K562 (cell line): ENCODE measurements around the gene ATP6V0E2. TPM values are rescaled to one million over a fixed set of nuclear protein-coding genes. Genes with fewer than 3 reads are reported as not detected.

ENCODE experiments used
- ARID3B ChIP-seq: fragments of 250-450 bp; sonication (Bioruptor Pico); IDR thresholded peaks from 2 replicates; pipeline ENCODE4 v1.4.0; 2020; ENCODE audit warnings: borderline replicate concordance
- BHLHE40 ChIP-seq: IDR thresholded peaks from 2 replicates; pipeline ENCODE4 v1.6.1; 2011; ENCODE audit warnings: low read length, improper control_type of control experiment
- CCAR2 ChIP-seq: fragments of 200-400 bp; formaldehyde crosslinking; IDR thresholded peaks from 2 replicates; pipeline ENCODE4 v1.6.1; 2017; ENCODE audit warnings: mild to moderate bottlenecking, low read depth, low read length
- CSDE1 ChIP-seq, 2 experiments: fragments of 450-650 bp; IDR thresholded peaks; 2 replicates each; pipeline ENCODE4 v1.6.1; 2016; ENCODE audit warnings: mild to moderate bottlenecking in 1 of 2
- DIDO1 ChIP-seq: fragments of 450-650 bp; IDR thresholded peaks from 2 replicates; pipeline ENCODE4 v1.6.1; 2016; ENCODE audit warnings: low read depth, missing biosample characterization, missing genetic modification characterization
- ELF4 ChIP-seq: fragments of 450-650 bp; formaldehyde crosslinking; IDR thresholded peaks from 2 replicates; pipeline ENCODE4 v1.4.0; 2022; ENCODE audit warnings: missing genetic modification characterization
- FIP1L1 ChIP-seq: fragments of 200-400 bp; formaldehyde crosslinking; IDR thresholded peaks from 2 replicates; pipeline ENCODE4 v1.6.1; 2018; ENCODE audit warnings: mild to moderate bottlenecking, low read depth, low read length; ENCODE audit not compliant: poor library complexity, severe bottlenecking
- FOS ChIP-seq: IDR thresholded peaks from 3 replicates; pipeline ENCODE4 v1.6.1; 2011; ENCODE audit not compliant: insufficient read length; ENCODE audit errors: extremely low read depth
- GABPA ChIP-seq: fragments of 200-800 bp; sonication (Bioruptor generic); conservative IDR thresholded peaks from 2 replicates; pipeline ENCODE4 v1.6.1; 2016; ENCODE audit warnings: low read depth, missing genetic modification characterization, missing compliant biosample characterization
- HMGXB4 ChIP-seq: sonication (generic); formaldehyde crosslinking; IDR thresholded peaks from 2 replicates; pipeline ENCODE4 v1.8.1; 2023; ENCODE audit warnings: mild to moderate bottlenecking, missing genetic modification reagents
- HOXB6 ChIP-seq: fragments of 250-450 bp; sonication (Bioruptor Pico); IDR thresholded peaks from 2 replicates; pipeline ENCODE4 v1.5.1; 2022; ENCODE audit warnings: mild to moderate bottlenecking, borderline replicate concordance
- ID3 ChIP-seq, 2 experiments: fragments of 250-450 bp in 1 of 2; fragments of 450-650 bp in 1 of 2; sonication (Bioruptor Pico) in 1 of 2; IDR thresholded peaks; 2 replicates each; pipeline versions ENCODE4 v1.6.1 to v1.8.0; 2016 to 2021; ENCODE audit warnings: mild to moderate bottlenecking in 2 of 2, moderate library complexity in 2 of 2, missing compliant biosample characterization in 1 of 2, missing genetic modification characterization in 1 of 2
- KDM1A ChIP-seq, 2 experiments: fragments of 450-650 bp; IDR thresholded peaks; 2 replicates each; pipeline ENCODE4 v1.6.1; 2016; ENCODE audit warnings: mild to moderate bottlenecking in 2 of 2
- NCOA1 ChIP-seq: fragments of 450-650 bp; IDR thresholded peaks from 2 replicates; pipeline ENCODE4 v1.6.1; 2016; ENCODE audit warnings: low read depth
- NONO ChIP-seq, 2 experiments: fragments of 200-400 bp in 1 of 2; fragments of 450-650 bp in 1 of 2; formaldehyde crosslinking in 1 of 2; IDR thresholded peaks; 2 replicates each; pipeline ENCODE4 v1.6.1; 2017; ENCODE audit warnings: low read depth in 2 of 2, mild to moderate bottlenecking in 2 of 2, moderate library complexity in 2 of 2, low read length in 1 of 2
- PHF20 ChIP-seq: fragments of 450-650 bp; IDR thresholded peaks from 2 replicates; pipeline ENCODE4 v1.6.1; 2018; ENCODE audit not compliant: partially characterized antibody
- POLR2AphosphoS5 ChIP-seq: IDR thresholded peaks from 2 replicates; pipeline ENCODE4 v1.6.1; 2011; ENCODE audit warnings: mild to moderate bottlenecking, low read depth, low read length, moderate library complexity; ENCODE audit not compliant: control insufficient read depth, insufficient read depth
- SIX5 ChIP-seq, 2 experiments: IDR thresholded peaks; 2 replicates each; pipeline ENCODE4 v1.6.1; 2011; ENCODE audit warnings: low read length in 2 of 2, borderline replicate concordance in 1 of 2, low read depth in 1 of 2, mild to moderate bottlenecking in 1 of 2, moderate library complexity in 1 of 2; ENCODE audit not compliant: insufficient read depth in 1 of 2
- SPI1 ChIP-seq: IDR thresholded peaks from 2 replicates; pipeline ENCODE4 v1.6.1; 2011; ENCODE audit warnings: low read depth, low read length, control low read depth, borderline replicate concordance
- SUPT5H ChIP-seq: fragments of 450-650 bp; IDR thresholded peaks from 2 replicates; pipeline ENCODE4 v1.6.1; 2016
- TAL1 ChIP-seq: fragments of 450-650 bp; IDR thresholded peaks from 2 replicates; pipeline ENCODE4 v1.6.1; 2016; ENCODE audit warnings: mild to moderate bottlenecking
- TBP ChIP-seq: optimal IDR thresholded peaks from 2 replicates; pipeline ENCODE3; 2011; ENCODE audit warnings: low read depth, low read length, improper control_type of control experiment
- TCF7 ChIP-seq: sonication (generic); IDR thresholded peaks from 2 replicates; pipeline ENCODE4 v1.6.1; 2016; ENCODE audit warnings: antibody characterized with exemption, borderline replicate concordance
- XRCC4 ChIP-seq: IDR thresholded peaks from one replicate; pipeline ENCODE4 v1.6.1; 2011; ENCODE audit not compliant: insufficient read depth, insufficient read length; ENCODE audit errors: extremely low read depth
- ZZZ3 ChIP-seq: fragments of 450-650 bp; IDR thresholded peaks from 2 replicates; pipeline ENCODE4 v1.6.1; 2016; ENCODE audit warnings: antibody characterized with exemption, mild to moderate bottlenecking, moderate library complexity
- polyA plus RNA-seq, 8 experiments: library from polyadenylated mRNA; depleted of rRNA in 4 of 8; stranded (reverse) in 5 of 8; unstranded in 3 of 8; fragments of >200 nt; fragmentation: Nextera tagmentation in 2 of 8; fragmentation: Illumina TruSeq in 1 of 8; extraction: Ambion mirVana in 2 of 8; extraction: Trizol in 1 of 8; gene quantifications; 2 replicates each; pipeline versions ENCODE4 v1.2.1 to v1.2.3, GENCODE V29; 2011 to 2014; ENCODE audit warnings: inconsistent platforms in 1 of 8, missing spikeins in 1 of 8
- total RNA-seq, 7 experiments: library from RNA; depleted of rRNA in 6 of 7; stranded (reverse); fragments of >200 nt in 6 of 7; fragmentation: Illumina TruSeq in 2 of 7; extraction: Trizol in 2 of 7; gene quantifications; 2 replicates each; pipeline versions ENCODE4 v1.2.1 to v1.2.3, GENCODE V29; 2011 to 2021; ENCODE audit warnings: low replicate concordance in 1 of 7

ATP6V0E2 gene
- total and polyA plus RNA-seq, 9 of the 15 experiments (the other 6 are each of a cell fraction or from before 2014, with no cell fraction given), result 0.55 to 18.5 (median 10.9) TPM

- TF ChIP-seq FIP1L1 (peak; percentile 89), HMGXB4 (CRISPR knock-in tag) (0 out of 2 replicates have a peak, but pooled peaks have one; percentile 57), TBP (peak; percentile 72), HOXB6 (CRISPR knock-in tag) (no peak), POLR2AphosphoS5 (peak; percentile 54; the same call in 1 of the 2 replicates), ZZZ3 (no peak), SPI1 (peak; percentile 65; the same call in 1 of the 2 replicates), ELF4 (CRISPR knock-in tag) (no peak), BHLHE40 (0 out of 2 replicates have a peak, but pooled peaks have one; percentile 19), TAL1 (no peak), TCF7 (0 out of 2 replicates have a peak, but pooled peaks have one; percentile 17), CSDE1 (IDR thresholded peaks at IDR 0.05) (peak in 1 of 2 experiments; percentile 94; a peak in 1 of 4 replicates), XRCC4 (no peak), ARID3B (CRISPR knock-in tag) (peak; percentile 69; the same call in 1 of the 2 replicates), NCOA1 (no peak), ID3 (CRISPR knock-in tag; IDR thresholded peaks at IDR 0.05) (no peak), ID3 (tag; IDR thresholded peaks at IDR 0.05) (peak; percentile 93), SUPT5H (peak; percentile 74), KDM1A (IDR thresholded peaks at IDR 0.05) (peak in 1 of 2 experiments; percentile 70; a peak in 1 of 4 replicates), GABPA (peak; percentile 76), PHF20 (peak; percentile 78), FOS (peak; percentile 80), DIDO1 (tag) (peak; percentile 37; the same call in 1 of the 2 replicates), CCAR2 (no peak), NONO (IDR thresholded peaks at IDR 0.05; ENCODE audit: low read depth in 2 of 2, low read length in 1 of 2) (0 out of 4 replicates have a peak, but pooled peaks of 1 of the 2 experiments have one; percentile 37), SIX5 (IDR thresholded peaks at IDR 0.05; ENCODE audit: borderline replicate concordance in 1 of 2, insufficient read depth in 1 of 2, low read depth in 1 of 2, low read length in 2 of 2) (peak; percentile 91 to 97)
Measured at GRCh38 chr7:149838224-149838991, 35.4 kb upstream of the ATP6V0E2 start, which contains the start of gene ZNF862 (continued).
